HL-60 (cell line): ENCODE results near the gene TPRKB.
"Not testable (repeated sequence)": the region's sequence is repeated elsewhere in the genome, so short reads cannot be mapped to it uniquely, and the experiment has no call there.

Source experiments
- CTCF ChIP-seq: IDR thresholded peaks from one replicate; pipeline ENCODE4 v1.5.1; 2011; ENCODE audit warnings: low read length, control low read depth, inconsistent platforms; ENCODE audit not compliant: insufficient read depth
- POLR2AphosphoS5 ChIP-seq: IDR thresholded peaks from 2 replicates; pipeline ENCODE4 v1.6.1; 2012; ENCODE audit warnings: low read depth

GRCh38 chr2:73690372-73691088 is 46.6 kb downstream of the TPRKB start:
- TF ChIP-seq CTCF, result peak; percentile 30
- not testable (repeated sequence) for TF ChIP-seq POLR2AphosphoS5
